ENCODE measurements around the gene NDUFC2.

Gene NDUFC2

DNA sequence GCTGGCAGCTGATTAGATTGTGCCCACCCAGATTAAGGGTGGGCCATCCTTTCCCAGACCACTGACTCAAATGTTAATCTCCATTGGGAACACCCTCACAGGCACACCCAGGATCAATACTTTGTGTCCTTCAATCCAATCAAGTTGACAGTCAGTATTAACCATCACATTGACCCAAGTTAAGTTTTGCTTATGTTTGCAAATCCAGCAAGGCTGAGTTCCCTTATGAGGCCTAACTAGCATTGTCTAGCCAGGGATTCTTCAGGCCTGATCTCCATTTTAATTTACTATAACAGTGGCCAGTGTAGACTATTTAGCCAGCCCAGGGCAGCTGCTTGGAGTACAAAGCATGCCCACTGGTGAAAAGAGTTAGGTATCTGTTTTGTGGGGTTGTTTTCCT, 54.3 kb downstream of the NDUFC2 start:
- DNase-seq, result no peak

DNA sequence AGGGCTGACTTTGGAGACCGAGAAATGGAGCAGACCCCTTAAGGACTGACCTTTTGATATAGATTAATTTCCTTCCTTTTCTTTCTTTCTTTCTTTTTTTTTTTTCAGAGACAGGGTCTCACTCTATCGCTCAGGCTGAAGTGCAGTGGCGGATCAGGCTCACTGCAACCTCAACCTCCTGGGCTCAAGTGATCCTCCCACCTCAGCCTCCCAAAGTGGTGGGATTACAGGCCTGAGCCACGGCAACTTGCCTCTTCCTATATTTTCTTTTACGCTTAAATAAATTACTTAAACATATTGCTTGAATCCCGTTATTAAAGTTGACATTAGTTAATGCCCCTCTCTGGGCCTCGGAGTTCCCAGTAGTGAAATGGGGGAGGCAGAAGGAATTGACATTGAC, 56.2 kb downstream of the NDUFC2 start:
- DNase-seq, result no peak

- no peak for DNase-seq
Measured at GRCh38 chr11:78022397-78023396, 57.0 kb downstream of the NDUFC2 start, which contains the start of gene KCTD14. TSS of gene KCTD14 (minus strand) at chr11:78023276. CDS start at chr11:78023249, 27 bp downstream.

GRCh38 chr11:78021611-78022010, 58.1 kb downstream of the NDUFC2 start:
- no peak for DNase-seq

GRCh38 chr11:78020246-78020645, 59.4 kb downstream of the NDUFC2 start:
- no peak for DNase-seq

- no peak for DNase-seq
Measured at GRCh38 chr11:78019808-78020207, 59.9 kb downstream of the NDUFC2 start.
